GM18951 (cell line): ENCODE measurements around the gene CCSER1.

Source experiments
- POLR2A ChIP-seq: IDR thresholded peaks from 4 replicates; pipeline ENCODE4 v1.6.1; 2011; ENCODE audit warnings: mild to moderate bottlenecking; ENCODE audit not compliant: insufficient read length, insufficient read depth; ENCODE audit errors: extremely low read depth
- in situ Hi-C: fragments of 300-500 bp; cut with MboI; formaldehyde crosslinking; loops from one replicate; pipeline ENCODE4 v1.12.0; 2022; ENCODE audit warnings: low sequenced_read_pairs, mixed read lengths, inconsistent platforms; ENCODE audit not compliant: unreplicated experiment

CCSER1 gene

DNA sequence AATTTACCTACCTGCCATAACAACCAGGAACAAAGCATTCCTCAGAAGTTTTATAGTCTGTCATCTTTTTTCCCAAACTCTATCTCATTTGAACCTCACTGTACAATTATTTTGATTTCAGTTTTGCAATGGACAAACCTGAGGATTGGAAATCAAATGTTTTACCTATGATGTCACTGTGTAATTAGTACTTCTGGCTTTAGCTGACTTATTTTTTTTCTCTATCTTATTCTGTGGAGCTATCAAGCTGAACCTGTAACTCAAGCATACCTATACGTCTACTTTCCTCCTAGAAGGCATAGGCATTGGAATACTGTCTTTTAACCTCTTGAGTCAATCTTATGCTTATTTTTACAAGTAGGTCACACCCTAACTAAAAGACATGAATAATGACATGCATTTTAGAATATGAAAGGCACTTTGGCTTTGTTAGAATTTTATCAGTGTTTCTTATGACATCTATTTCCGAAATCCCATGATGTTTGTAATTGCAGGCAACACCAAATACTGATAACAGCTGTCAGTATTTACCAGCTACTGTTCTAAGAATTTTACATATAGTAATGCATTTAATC is 21.5 kb downstream of the CCSER1 start:
- in situ Hi-C loops = no loop called here
- TF ChIP-seq POLR2A = no peak

GRCh38 chr4:90152024-90152423 is 24.8 kb downstream of the CCSER1 start:
- TF ChIP-seq POLR2A = no peak
- in situ Hi-C loops = no loop called here

GRCh38 chr4:90159193-90159592 is 32.0 kb downstream of the CCSER1 start:
- in situ Hi-C loops = no loop called here
- TF ChIP-seq POLR2A = no peak

GRCh38 chr4:90160044-90160443 is 32.9 kb downstream of the CCSER1 start:
- no peak for TF ChIP-seq POLR2A
- in situ Hi-C loops = no loop called here

DNA sequence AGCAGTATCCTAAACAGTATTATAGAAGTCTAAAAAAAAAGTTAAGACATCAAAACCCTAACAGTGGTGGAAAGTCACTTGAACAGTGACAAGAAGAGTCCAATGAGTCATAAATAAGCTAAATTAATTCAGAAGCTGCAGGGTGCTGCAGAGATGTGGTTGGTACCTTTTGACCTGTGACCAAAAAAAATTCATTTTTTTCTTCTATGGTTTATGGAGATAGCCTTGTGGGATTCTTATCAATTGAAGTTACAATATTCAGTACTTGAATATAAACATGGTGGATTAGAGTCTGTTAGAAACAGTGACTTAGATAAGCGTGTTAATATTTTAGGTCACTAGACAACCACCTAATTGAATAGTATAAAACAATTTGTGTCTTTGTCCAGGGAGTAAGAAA is 35.4 kb downstream of the CCSER1 start:
- in situ Hi-C loops = no loop called here
- TF ChIP-seq POLR2A = no peak

DNA sequence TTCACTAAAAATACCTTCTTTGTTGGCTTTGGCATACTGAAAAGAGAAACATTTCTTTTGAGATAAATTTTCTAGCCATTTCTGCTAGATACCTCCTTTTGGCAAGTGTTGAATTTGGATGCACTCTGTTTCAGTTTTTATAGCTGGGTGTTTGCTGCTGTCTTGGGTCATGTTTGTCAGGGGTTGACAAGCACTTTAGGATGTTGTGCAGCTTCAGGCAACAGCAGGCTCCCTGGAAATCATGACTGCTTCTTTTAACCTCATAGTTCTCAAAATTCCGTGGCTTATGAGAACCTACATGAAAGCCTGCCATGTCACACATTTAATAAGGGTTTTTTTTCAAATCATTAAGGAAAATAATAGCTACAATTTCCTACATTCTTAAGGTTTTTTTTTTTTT is 36.7 kb downstream of the CCSER1 start:
- in situ Hi-C loops = no loop called here
- no peak for TF ChIP-seq POLR2A

- TF ChIP-seq POLR2A = no peak
- in situ Hi-C loops = no loop called here
Observed at GRCh38 chr4:90165883-90166282, 38.7 kb downstream of the CCSER1 start.

GRCh38 chr4:90171491-90171890 is 44.3 kb downstream of the CCSER1 start:
- in situ Hi-C loops = no loop called here
- TF ChIP-seq POLR2A = no peak

DNA sequence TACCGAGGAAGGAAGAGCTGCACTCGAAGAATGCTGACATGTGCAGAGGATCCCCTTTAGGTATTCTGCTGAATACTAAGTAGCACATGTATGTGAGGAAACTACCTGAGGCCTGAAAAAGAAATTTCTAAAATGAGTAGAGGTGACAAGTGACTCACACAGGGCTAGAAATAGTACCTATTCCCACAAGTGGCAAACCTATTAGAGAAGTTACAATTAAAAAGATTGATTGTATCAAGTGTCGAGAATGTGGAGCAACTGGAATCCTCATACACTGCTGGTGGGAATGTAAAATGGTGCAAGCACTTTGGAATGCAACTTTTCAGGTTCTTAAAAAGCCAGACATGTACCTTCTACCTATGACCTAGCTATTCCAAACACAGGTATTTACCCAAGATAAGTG is 47.4 kb downstream of the CCSER1 start:
- TF ChIP-seq POLR2A = no peak

GRCh38 chr4:90181644-90182043 is 54.5 kb downstream of the CCSER1 start:
- in situ Hi-C loops = no loop called here
- no peak for TF ChIP-seq POLR2A

More for the DNA sequence above, 47.4 kb downstream of the CCSER1 start:
- in situ Hi-C loops = no loop called here

- no peak for TF ChIP-seq POLR2A
- in situ Hi-C loops = no loop called here
Observed at GRCh38 chr4:90183254-90183653, 56.1 kb downstream of the CCSER1 start.

- no peak for TF ChIP-seq POLR2A
- in situ Hi-C loops = no loop called here
Observed at GRCh38 chr4:90184560-90184959, 57.4 kb downstream of the CCSER1 start.

GRCh38 chr4:90185416-90185815 is 58.2 kb downstream of the CCSER1 start:
- in situ Hi-C loops = no loop called here
- TF ChIP-seq POLR2A = no peak

- in situ Hi-C loops = no loop called here
- TF ChIP-seq POLR2A = no peak
Observed at GRCh38 chr4:90186229-90186628, 59.0 kb downstream of the CCSER1 start.
